Hepatocyte (in vitro differentiated cells): Measurements from ENCODE around the gene TMEM86B.

ENCODE experiments used
- CTCF ChIP-seq: fragments of 200-600 bp; sonication (generic); IDR thresholded peaks from 2 replicates; pipeline ENCODE4 v1.5.1; 2016; ENCODE audit warnings: antibody characterized with exemption, mild to moderate bottlenecking; ENCODE audit not compliant: poor library complexity
- EZH2 ChIP-seq: fragments of 200-600 bp; sonication (generic); IDR thresholded peaks from 2 replicates; pipeline ENCODE4 v1.6.1; 2016; ENCODE audit warnings: antibody characterized with exemption, mild to moderate bottlenecking, borderline replicate concordance
- EZH2phosphoT487 ChIP-seq: fragments of 200-600 bp; sonication (generic); IDR thresholded peaks from one replicate; pipeline ENCODE4 v1.6.1; 2018; ENCODE audit warnings: antibody characterized with exemption, mild to moderate bottlenecking, low read depth, moderate library complexity; ENCODE audit not compliant: unreplicated experiment, severe bottlenecking

GRCh38 chr19:55257461-55258420 lies 29.2 kb upstream of the TMEM86B start:
- TF ChIP-seq CTCF = no peak
- TF ChIP-seq EZH2 = no peak
- TF ChIP-seq EZH2phosphoT487 = no peak
